Naive thymus-derived CD4-positive, alpha-beta T cell (primary cell): Measurements from ENCODE around the gene TNK2. TPM values are rescaled to one million over a fixed set of nuclear protein-coding genes. Genes with fewer than 3 reads are reported as not detected.

Experiments
- ATAC-seq: fragments of 150-1000 bp; cut with Tn5 transposase; 2 replicates; pipeline ENCODE4 v1.10.0; 2021; ENCODE audit warnings: mild to moderate bottlenecking, moderate library complexity
- CTCF ChIA-PET: fragments of 350-600 bp; sonication (Branson Sonifier 250); formaldehyde crosslinking; loops from one replicate; lab custom pipeline; 2021; ENCODE audit warnings: antibody characterized with exemption; lab: Charles Lee
- POLR2A ChIA-PET: fragments of 350-600 bp; sonication (Branson Sonifier 250); formaldehyde crosslinking; loops from one replicate; lab custom pipeline; 2021; ENCODE audit warnings: antibody characterized with exemption, inconsistent platforms; lab: Charles Lee
- DNase-seq, 9 donors: peaks; one replicate each; pipeline versions ENCODE4 v3.0.0 to v3.0.0-alpha.2; 2020 to 2022; ENCODE audit warnings: mixed read lengths in 1 of 9
- H3K27ac ChIP-seq: one replicate; pipeline ENCODE4 v1.7.0; 2013; ENCODE audit warnings: mild to moderate bottlenecking, low read depth, low read length, moderate library complexity
- H3K27me3 ChIP-seq, 2 donors: one replicate each; pipeline ENCODE4 v1.7.0; 2013; ENCODE audit warnings: low read length in 2 of 2, mild to moderate bottlenecking in 2 of 2, moderate library complexity in 2 of 2; ENCODE audit not compliant: control insufficient read depth in 2 of 2, insufficient read depth in 2 of 2
- H3K36me3 ChIP-seq, 3 experiments: 1 replicate in 2 of 3; 2 replicates in 1 of 3; pipeline ENCODE4 v1.7.0; 2013; ENCODE audit warnings: low read length in 3 of 3, mild to moderate bottlenecking in 3 of 3, moderate library complexity in 1 of 3; ENCODE audit not compliant: insufficient read depth in 3 of 3, control insufficient read depth in 2 of 3
- H3K4me1 ChIP-seq, 2 donors: one replicate each; pipeline ENCODE4 v1.7.0; 2013; ENCODE audit warnings: low read length in 2 of 2, mild to moderate bottlenecking in 2 of 2, moderate library complexity in 1 of 2; ENCODE audit not compliant: control insufficient read depth in 2 of 2, insufficient read depth in 2 of 2
- H3K4me3 ChIP-seq: 2 replicates; pipeline ENCODE4 v1.7.0; 2013; ENCODE audit warnings: mild to moderate bottlenecking, low read length
- H3K9me3 ChIP-seq, 3 experiments: 1 replicate in 2 of 3; 2 replicates in 1 of 3; pipeline ENCODE4 v1.7.0; 2013; ENCODE audit warnings: low read length in 3 of 3; ENCODE audit not compliant: control insufficient read depth in 2 of 3
- H3K27ac Mint-ChIP-seq, 9 donors: one replicate each; pipeline ENCODE4 v1.8.0; 2020 to 2022; ENCODE audit warnings: mixed read lengths in 9 of 9, mild to moderate bottlenecking in 8 of 9, moderate library complexity in 5 of 9, inconsistent platforms in 2 of 9
- H3K27me3 Mint-ChIP-seq, 5 donors: one replicate each; pipeline ENCODE4 v1.8.0; 2021 to 2022; ENCODE audit warnings: mixed read lengths in 5 of 5, mild to moderate bottlenecking in 1 of 5
- H3K36me3 Mint-ChIP-seq, 5 donors: one replicate each; pipeline ENCODE4 v1.8.0; 2020 to 2022; ENCODE audit warnings: mixed read lengths in 5 of 5, mild to moderate bottlenecking in 3 of 5, inconsistent platforms in 1 of 5
- H3K4me1 Mint-ChIP-seq, 7 donors: one replicate each; pipeline ENCODE4 v1.8.0; 2020 to 2022; ENCODE audit warnings: mixed read lengths in 7 of 7, mild to moderate bottlenecking in 3 of 7, inconsistent platforms in 1 of 7
- H3K4me3 Mint-ChIP-seq, 10 donors: one replicate each; pipeline ENCODE4 v1.8.0; 2020 to 2022; ENCODE audit warnings: mild to moderate bottlenecking in 10 of 10, mixed read lengths in 10 of 10, moderate library complexity in 6 of 10, inconsistent platforms in 2 of 10
- H3K9me3 Mint-ChIP-seq, 11 donors: one replicate each; pipeline ENCODE4 v1.8.0; 2020 to 2022; ENCODE audit warnings: mixed read lengths in 11 of 11, mild to moderate bottlenecking in 4 of 11, inconsistent platforms in 1 of 11, moderate library complexity in 1 of 11
- intact Hi-C, 2 donors: fragments of 100-400 bp; cut with micrococcal nuclease; formaldehyde crosslinking; loops; one replicate each; pipeline ENCODE4 v1.15.1; 2023
- polyA plus RNA-seq, 2 donors: library from polyadenylated mRNA; unstranded; fragments of 300-500 nt; fragmentation: Illumina TruSeq; gene quantifications; one replicate each; pipeline ENCODE4 v1.2.3, GENCODE V29; 2021
- total RNA-seq, 6 experiments: library from RNA in 5 of 6; stranded (reverse) in 5 of 6; gene quantifications; 1 replicate in 5 of 6; 2 replicates in 1 of 6; pipeline ENCODE4 v1.2.3 and lab custom pipeline; 2021 to 2026

The TNK2 gene
- total and polyA plus RNA-seq, 7 experiments from 2014 or later = 2.0 to 196 (median 184) TPM

DNA sequence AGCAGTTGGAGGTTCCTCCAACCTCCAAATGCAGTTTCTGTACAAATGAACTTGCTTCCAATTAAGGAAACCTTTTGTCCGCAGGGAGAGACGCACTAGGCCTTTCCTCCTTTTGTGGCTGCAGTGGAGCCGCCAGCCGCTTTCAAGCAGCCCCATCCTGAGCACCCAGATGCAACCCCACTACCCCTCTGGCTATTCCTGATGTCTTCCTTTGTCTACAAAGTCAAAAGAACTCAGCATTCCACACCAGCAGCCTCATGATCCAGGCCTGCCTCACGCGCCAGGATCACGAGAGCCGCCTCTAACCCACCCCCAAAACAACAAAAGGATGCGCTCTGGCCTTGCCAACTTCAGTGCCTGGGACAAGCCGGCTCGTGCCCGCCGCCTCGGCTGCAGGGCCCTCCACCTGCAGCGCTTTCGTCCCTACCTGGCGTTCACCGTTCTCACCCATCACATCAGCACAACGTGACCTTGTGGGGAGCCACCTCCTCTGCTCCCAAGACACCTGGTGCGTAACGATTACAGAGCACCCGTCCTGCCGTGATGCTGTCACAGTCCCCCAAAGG lies 48.4 kb downstream of the TNK2 start:
- peaks cover 0 to 9% (median 0%) of the 10 kb centered on the region in 3 experiments for H3K36me3 ChIP-seq
- H3K4me1 Mint-ChIP-seq = peaks cover 3 to 15% (median 7%) of the 10 kb centered on the region in 7 donors
- no peaks in the 10 kb centered on the region for H3K9me3 ChIP-seq
- H3K27me3 Mint-ChIP-seq = no peaks in the 10 kb centered on the region
- DNase-seq (no peak), ATAC-seq (no peak)
- ChIA-PET POLR2A (interaction anchor here (1.1 to 1.2 kb wide), 2 partner anchors 53 to 55 kb away, joined by 3 read pairs; no protein-coding TSS in a partner anchor), CTCF (interaction anchor here (0.7 to 2.6 kb wide), 14 partner anchors 9 to 593 kb away, joined by 3 to 31 read pairs (median 4); partner anchors contain the start of gene XXYLT1)
- H3K4me1 ChIP-seq = no peaks in the 10 kb centered on the region
- H3K27ac Mint-ChIP-seq = peak overlapping the region in 3 of 9 donors; percentile 46 to 82 (median 61)
- intact Hi-C loops = loop anchor here (1.0 to 10.0 kb wide), 6 partner anchors 34 to 337 kb away; no protein-coding TSS in a partner anchor
- peak overlapping the region in 2 of 10 donors; percentile 74 to 76 for H3K4me3 Mint-ChIP-seq
- no peaks in the 10 kb centered on the region for H3K9me3 Mint-ChIP-seq
- no peak overlapping the region for H3K27ac ChIP-seq
- no peak overlapping the region for H3K4me3 ChIP-seq
- peaks cover 0 to 3% (median 0%) of the 10 kb centered on the region in 5 donors for H3K36me3 Mint-ChIP-seq
- H3K27me3 ChIP-seq = no peaks in the 10 kb centered on the region

DNA sequence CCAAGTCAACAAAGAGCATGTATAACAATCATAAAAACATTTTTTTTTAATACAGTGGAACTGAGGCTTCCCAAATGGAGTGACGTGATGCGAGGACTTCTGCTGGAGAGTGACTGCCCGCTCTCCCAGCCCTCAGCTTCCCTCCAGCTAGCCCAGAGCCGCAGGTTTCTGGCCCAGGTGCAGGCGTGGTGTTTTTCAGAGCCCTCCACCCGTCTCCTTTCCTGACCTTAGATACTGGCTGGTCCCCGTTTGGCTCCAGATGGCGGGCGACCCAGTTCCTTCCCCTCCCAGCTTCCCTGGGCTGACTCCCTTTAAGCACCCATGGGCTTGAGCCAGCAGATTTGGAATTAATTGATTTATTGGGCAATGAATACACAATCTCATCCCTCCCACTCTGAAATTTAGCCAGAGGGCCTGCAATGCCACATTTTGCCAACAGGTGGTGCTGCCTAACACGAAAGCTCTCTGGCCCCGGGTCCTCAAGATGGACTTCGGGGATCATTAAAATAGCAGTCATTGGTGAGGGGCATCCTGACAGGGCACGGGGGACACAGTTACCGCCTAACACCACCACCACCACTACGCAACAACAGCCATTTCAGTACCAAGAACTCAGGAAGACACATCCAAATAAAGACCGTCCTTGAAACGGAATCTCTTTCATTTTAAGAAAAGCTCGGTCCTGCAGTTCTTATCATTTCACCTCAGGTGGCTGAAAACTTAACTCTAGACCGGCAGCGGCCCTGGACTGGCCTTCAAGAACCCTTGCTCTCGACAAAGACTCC lies 49.1 kb downstream of the TNK2 start:
- H3K27me3 Mint-ChIP-seq = no peaks in the 10 kb centered on the region
- intact Hi-C loops = loop anchor here (1.0 to 10.0 kb wide), 6 partner anchors 35 to 338 kb away; no protein-coding TSS in a partner anchor
- DNase-seq (peak; percentile 53 to 77 (median 62)), ATAC-seq (peak; percentile 77)
- ChIA-PET POLR2A (interaction anchor here (1.0 to 1.2 kb wide), 2 partner anchors 49 to 54 kb away, joined by 3 read pairs; partner anchors contain the start of gene TNK2), CTCF (interaction anchor here (0.6 to 2.6 kb wide), 15 partner anchors 9 to 593 kb away, joined by 3 to 31 read pairs (median 3); partner anchors contain the start of genes PPP1R2 and XXYLT1)
- peaks cover 0 to under 1% (median 0%) of the 10 kb centered on the region in 5 donors for H3K36me3 Mint-ChIP-seq
- peaks cover 3 to 15% (median 7%) of the 10 kb centered on the region in 7 donors for H3K4me1 Mint-ChIP-seq
- H3K36me3 ChIP-seq = peaks cover 0 to 9% (median 0%) of the 10 kb centered on the region in 3 experiments
- H3K9me3 ChIP-seq = no peaks in the 10 kb centered on the region
- no peaks in the 10 kb centered on the region for H3K4me1 ChIP-seq
- H3K4me3 Mint-ChIP-seq = peak overlapping the region in 8 of 10 donors; percentile 25 to 82 (median 75)
- no peaks in the 10 kb centered on the region for H3K9me3 Mint-ChIP-seq
- no peaks in the 10 kb centered on the region for H3K27me3 ChIP-seq
- no peak overlapping the region for H3K27ac ChIP-seq
- peak overlapping the region in 7 of 9 donors; percentile 50 to 82 (median 70) for H3K27ac Mint-ChIP-seq
- no peak overlapping the region for H3K4me3 ChIP-seq

DNA sequence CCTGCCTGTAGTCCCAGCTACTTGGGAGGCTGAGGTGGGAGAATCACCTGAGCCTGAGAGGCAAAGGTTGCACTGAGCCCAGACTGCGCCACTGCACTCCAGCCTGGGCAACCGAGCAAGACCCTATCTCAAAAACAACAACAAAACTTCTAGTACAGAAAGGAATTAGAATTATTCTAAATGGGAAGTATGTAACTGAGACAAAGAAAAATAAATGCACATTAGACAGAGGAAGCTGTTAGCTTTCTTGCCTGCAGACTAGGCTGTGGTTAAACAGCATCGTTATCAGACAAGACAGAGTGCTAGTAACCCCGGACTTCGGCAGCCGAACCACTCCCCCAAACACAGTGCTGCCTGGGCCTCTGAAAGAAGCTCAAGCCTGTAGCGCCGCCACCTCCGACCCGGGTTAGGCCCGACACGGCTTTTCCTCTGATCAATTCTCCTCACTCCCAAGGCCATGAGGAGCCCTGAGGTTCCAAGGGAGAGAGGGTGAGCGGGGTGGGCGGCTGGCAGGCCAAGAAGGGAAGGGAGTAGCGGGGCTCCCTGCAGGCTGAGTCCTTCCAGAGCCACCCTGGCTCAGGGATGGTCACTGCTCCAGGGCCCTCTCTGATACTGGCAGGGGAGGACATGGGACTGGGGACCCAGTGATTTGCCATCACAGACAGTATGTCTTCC lies 51.8 kb downstream of the TNK2 start:
- POLR2A ChIA-PET = interaction anchor here (0.6 to 1.0 kb wide), 3 partner anchors 57 to 585 kb away, joined by 3 read pairs; no protein-coding TSS in a partner anchor
- H3K27me3 Mint-ChIP-seq = peaks cover 0 to 3% (median 0%) of the 10 kb centered on the region in 5 donors
- intact Hi-C loops = loop anchor here in 1 of 2 donors (10.0 kb wide), 3 partner anchors 138 to 338 kb away; no protein-coding TSS in a partner anchor
- ATAC-seq (no peak), DNase-seq (no peak)
- no peak overlapping the region for H3K27ac Mint-ChIP-seq
- Histone ChIP-seq H3K9me3 (no peaks in the 10 kb centered on the region), H3K27me3 (no peaks in the 10 kb centered on the region), H3K36me3 (no peaks in the 10 kb centered on the region), H3K27ac (no peak overlapping the region), H3K4me3 (no peak overlapping the region), H3K4me1 (no peaks in the 10 kb centered on the region)
- H3K4me3 Mint-ChIP-seq = no peak overlapping the region
- H3K36me3 Mint-ChIP-seq = no peaks in the 10 kb centered on the region
- no peaks in the 10 kb centered on the region for H3K9me3 Mint-ChIP-seq
- CTCF ChIA-PET = interaction anchor here (0.8 kb wide), 1 partner anchor 59 kb away, joined by 5 read pairs; no protein-coding TSS in a partner anchor
- H3K4me1 Mint-ChIP-seq = peaks cover 3 to 17% (median 7%) of the 10 kb centered on the region in 7 donors

DNA sequence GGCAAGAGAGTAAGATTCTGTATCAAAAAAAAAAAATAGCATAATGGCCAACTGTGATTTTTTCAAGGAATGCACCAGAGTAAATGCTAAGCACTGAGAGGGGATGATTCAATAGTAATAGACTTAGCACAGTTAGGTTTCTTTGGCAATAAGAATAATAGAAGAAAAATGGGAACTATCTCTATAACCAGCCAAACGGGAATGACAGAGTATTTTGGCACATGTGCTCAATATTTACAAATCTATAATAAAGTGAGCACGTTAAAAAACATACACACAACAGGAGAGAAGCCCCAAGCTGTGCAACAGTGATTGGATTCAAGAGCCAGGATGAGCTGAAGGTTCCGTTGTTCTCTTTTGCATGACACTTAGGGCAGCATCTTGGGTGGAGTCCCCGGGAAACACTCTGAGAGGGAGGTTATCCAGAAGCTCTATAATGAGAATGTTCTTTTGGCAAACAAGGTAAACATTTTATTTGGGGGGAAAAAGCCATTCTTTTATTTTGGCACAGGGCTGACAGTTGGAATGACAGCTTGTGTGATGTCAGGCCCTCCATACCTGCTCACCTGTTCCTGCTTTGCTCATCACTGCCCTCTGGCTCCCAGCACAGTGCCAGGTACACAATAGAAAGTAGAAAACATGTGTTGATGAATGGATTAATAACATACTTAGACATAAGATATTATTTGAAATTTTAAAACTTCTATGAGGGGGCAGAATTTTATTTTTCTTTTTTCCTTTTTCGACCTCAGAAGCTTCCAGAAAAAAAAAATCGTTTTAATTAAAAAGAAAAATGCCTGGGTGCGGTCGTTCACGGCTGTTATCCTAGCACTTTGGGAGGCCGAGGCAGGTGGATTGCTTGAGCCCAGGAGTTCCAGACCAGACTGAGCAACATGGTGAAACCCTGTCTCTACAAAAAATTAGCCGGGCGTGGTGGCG lies 52.6 kb downstream of the TNK2 start:
- intact Hi-C loops = loop anchor here in 1 of 2 donors (10.0 kb wide), 3 partner anchors 139 to 339 kb away; no protein-coding TSS in a partner anchor
- CTCF ChIA-PET = interaction anchor here (0.6 to 1.1 kb wide), 4 partner anchors 59 to 304 kb away, joined by 3 to 5 read pairs (median 4); no protein-coding TSS in a partner anchor
- Histone ChIP-seq H3K4me1 (no peaks in the 10 kb centered on the region), H3K9me3 (no peaks in the 10 kb centered on the region), H3K27me3 (no peaks in the 10 kb centered on the region), H3K27ac (no peak overlapping the region), H3K36me3 (no peaks in the 10 kb centered on the region), H3K4me3 (no peak overlapping the region)
- Mint-ChIP-seq H3K27me3 (peaks cover 0 to 3% (median 0%) of the 10 kb centered on the region in 5 donors), H3K4me1 (peaks cover 4 to 25% (median 11%) of the 10 kb centered on the region in 7 donors), H3K27ac (no peak overlapping the region), H3K4me3 (no peak overlapping the region), H3K36me3 (no peaks in the 10 kb centered on the region), H3K9me3 (no peaks in the 10 kb centered on the region)
- ATAC-seq (no peak), DNase-seq (no peak)
- POLR2A ChIA-PET = interaction anchor here (1.0 kb wide), 1 partner anchor 58 kb away, joined by 3 read pairs; no protein-coding TSS in a partner anchor

DNA sequence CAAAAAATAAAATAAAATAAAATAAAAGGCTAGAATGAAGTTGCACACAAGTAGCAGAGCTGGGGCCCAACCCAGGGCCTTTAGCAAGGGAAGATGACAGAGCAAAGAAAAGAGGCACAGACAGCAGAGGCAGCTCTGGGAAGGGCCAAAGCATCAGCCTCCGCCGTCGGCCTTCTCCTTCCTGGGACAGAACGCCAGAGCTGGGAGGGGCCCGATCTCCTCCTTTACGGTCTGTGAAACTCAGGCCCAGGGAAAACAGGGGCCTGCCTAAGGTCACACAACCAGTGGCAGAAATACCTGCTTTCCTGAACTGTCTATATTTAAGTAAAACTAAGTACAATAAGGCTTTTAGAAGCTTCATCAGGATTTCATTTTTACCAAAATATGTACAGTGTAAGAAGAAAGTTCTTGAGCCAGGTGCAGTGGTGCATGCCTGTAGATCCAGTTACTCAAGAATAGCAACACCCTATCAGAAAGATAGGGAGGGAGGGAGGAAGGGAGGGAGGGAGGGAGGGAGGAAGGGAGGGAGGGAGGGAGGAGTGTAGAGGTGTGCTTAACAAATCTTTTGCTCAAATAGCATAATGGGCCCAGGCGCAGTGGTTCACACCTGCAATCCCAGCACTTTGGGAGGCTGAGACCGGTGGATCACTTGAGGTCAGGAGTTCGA lies 53.6 kb downstream of the TNK2 start:
- no peaks in the 10 kb centered on the region for H3K36me3 ChIP-seq
- H3K9me3 ChIP-seq = no peaks in the 10 kb centered on the region
- peaks cover 0 to 3% (median 0%) of the 10 kb centered on the region in 5 donors for H3K27me3 Mint-ChIP-seq
- H3K27ac Mint-ChIP-seq = no peak overlapping the region
- no peak for ATAC-seq
- H3K4me3 ChIP-seq = no peak overlapping the region
- H3K4me1 Mint-ChIP-seq = peaks cover 5 to 26% (median 12%) of the 10 kb centered on the region in 7 donors
- H3K4me3 Mint-ChIP-seq = no peak overlapping the region
- no peaks in the 10 kb centered on the region for H3K4me1 ChIP-seq
- H3K27me3 ChIP-seq = no peaks in the 10 kb centered on the region
- POLR2A ChIA-PET = interaction anchor here (0.6 to 1.2 kb wide), 3 partner anchors 28 to 204 kb away, joined by 3 to 4 read pairs (median 3); no protein-coding TSS in a partner anchor
- CTCF ChIA-PET = interaction anchor here (0.6 to 1.6 kb wide), 4 partner anchors 57 to 296 kb away, joined by 3 to 5 read pairs (median 3); no protein-coding TSS in a partner anchor
- no peak for DNase-seq
- intact Hi-C loops = loop anchor here (5.0 to 10.0 kb wide), 6 partner anchors 112 to 582 kb away; partner anchors contain the start of gene XXYLT1 (in 1 of the 2)
- no peaks in the 10 kb centered on the region for H3K36me3 Mint-ChIP-seq
- H3K27ac ChIP-seq = no peak overlapping the region
- H3K9me3 Mint-ChIP-seq = no peaks in the 10 kb centered on the region
